ENCODE measurements around the gene SCNM1. TPM values are rescaled to one million over a fixed set of nuclear protein-coding genes. Genes with fewer than 3 reads are reported as not detected.
A peak's percentile ranks its signal among the peaks of the same experiment; 100 is the strongest.
"Not testable (repeated sequence)": the region's sequence is repeated elsewhere in the genome, so short reads cannot be mapped to it uniquely, and the experiment has no call there.

Gene SCNM1
- total RNA-seq, 2 donors from 2014 or later, result 87.1 to 103 TPM

GRCh38 chr1:151189637-151190445, 23.9 kb downstream of the SCNM1 start, which contains the start of gene VPS72:
Gene VPS72, minus strand, starts transcription at chr1:151190197. Its CDS starts 76 bp downstream, at chr1:151190121.
- Mint-ChIP-seq H3K9me3 (no peaks in the 10 kb centered on the region), H3K36me3 (ENCODE audit: insufficient read depth in 2 of 2) (peaks cover 3 to 13% of the 10 kb centered on the region in 2 donors), H3K4me3 (peak within 1 kb of the TSS; percentile 99), H3K4me1 (ENCODE audit: low read depth) (peaks cover 30% of the 10 kb centered on the region), H3K27ac (peak within 1 kb of the TSS; percentile 98), H3K27me3 (ENCODE audit: low read depth) (no peaks in the 10 kb centered on the region)
- DNase-seq (peak; percentile 86 to 92), ATAC-seq (replicated peaks in 1 of 2) (peak; percentile 99)

GRCh38 chr1:151192047-151192446, 26.1 kb downstream of the SCNM1 start:
- Mint-ChIP-seq H3K27me3 (ENCODE audit: low read depth) (no peaks in the 10 kb centered on the region), H3K36me3 (ENCODE audit: insufficient read depth in 2 of 2) (peaks cover 3 to 6% of the 10 kb centered on the region in 2 donors), H3K4me1 (ENCODE audit: low read depth) (peaks cover 36% of the 10 kb centered on the region), H3K4me3 (peak overlapping the region in 1 of 2 donors; percentile 18), H3K27ac (no peak overlapping the region), H3K9me3 (no peaks in the 10 kb centered on the region)
- ATAC-seq (replicated peaks in 1 of 2) (no peak), DNase-seq (no peak)

GRCh38 chr1:151193304-151193703, 27.4 kb downstream of the SCNM1 start:
- H3K36me3 Mint-ChIP-seq (ENCODE audit: insufficient read depth in 2 of 2), result peaks cover 5 to 8% of the 10 kb centered on the region in 2 donors
- no peak overlapping the region for H3K4me3 Mint-ChIP-seq
- H3K9me3 Mint-ChIP-seq, result no peaks in the 10 kb centered on the region
- no peaks in the 10 kb centered on the region for H3K27me3 Mint-ChIP-seq (ENCODE audit: low read depth)
- DNase-seq (no peak), ATAC-seq (replicated peaks in 1 of 2) (no peak)
- H3K27ac Mint-ChIP-seq, result no peak overlapping the region
- H3K4me1 Mint-ChIP-seq (ENCODE audit: low read depth), result peaks cover 37% of the 10 kb centered on the region

DNA sequence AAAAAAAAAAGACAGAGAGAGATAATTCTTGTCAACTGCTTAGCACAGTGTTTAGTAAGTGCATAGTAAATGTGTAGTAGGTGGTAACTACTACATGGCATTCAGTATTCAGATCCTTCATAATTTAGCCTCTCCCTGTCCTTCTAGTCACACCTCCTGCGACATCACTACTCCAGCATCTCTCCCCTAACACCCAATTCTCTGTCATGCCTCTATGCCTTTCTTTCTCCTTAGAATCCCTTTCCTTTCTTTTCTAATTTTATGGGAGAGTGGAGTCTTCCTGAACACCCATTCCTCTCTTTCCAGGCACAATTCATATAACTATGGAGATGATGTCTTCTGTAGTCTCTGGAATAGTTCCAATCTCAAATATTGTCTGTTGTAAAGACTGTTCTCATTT, 27.9 kb downstream of the SCNM1 start:
- Mint-ChIP-seq H3K36me3 (ENCODE audit: insufficient read depth in 2 of 2) (peaks cover 9 to 14% of the 10 kb centered on the region in 2 donors), H3K27ac (no peak overlapping the region), H3K27me3 (ENCODE audit: low read depth) (no peaks in the 10 kb centered on the region), H3K4me1 (ENCODE audit: low read depth) (peaks cover 35% of the 10 kb centered on the region), H3K4me3 (no peak overlapping the region), H3K9me3 (no peaks in the 10 kb centered on the region)
- ATAC-seq (replicated peaks in 1 of 2), result no peak
- no peak for DNase-seq

DNA sequence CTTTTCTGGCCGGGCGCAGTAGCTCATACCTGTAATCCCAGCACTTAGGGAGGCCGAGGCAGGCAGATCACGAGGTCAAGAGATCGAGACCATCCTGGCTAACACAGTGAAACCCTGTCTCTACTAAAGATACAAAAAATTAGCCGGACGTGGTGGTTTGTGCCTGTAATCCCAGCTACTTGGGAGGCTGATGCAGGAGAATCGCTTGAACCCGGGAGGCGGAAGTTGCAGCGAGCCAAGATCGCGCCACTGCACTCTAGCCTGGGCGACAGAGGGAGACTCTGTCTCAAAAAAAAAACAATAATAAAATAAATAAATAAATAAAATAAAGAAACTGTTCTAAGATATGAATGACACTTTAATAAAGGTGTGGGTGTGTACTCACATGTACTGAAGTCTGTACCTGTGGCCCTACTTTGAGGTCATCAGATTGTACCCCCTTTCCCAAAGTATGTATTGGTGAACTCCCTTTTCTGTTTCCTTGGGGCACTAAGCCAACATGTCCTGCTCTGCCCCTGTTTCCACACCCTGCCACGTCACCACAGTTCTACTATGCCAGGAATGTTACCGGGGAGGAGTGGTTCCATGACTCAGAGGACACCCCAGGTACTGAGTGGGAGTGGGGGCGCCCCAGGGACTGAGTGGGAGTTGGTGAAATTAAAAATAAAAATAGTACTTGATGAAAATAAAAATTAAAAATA, 29.1 kb downstream of the SCNM1 start:
- not testable (repeated sequence) for H3K27me3 Mint-ChIP-seq (ENCODE audit: low read depth); H3K9me3 Mint-ChIP-seq; H3K4me3 Mint-ChIP-seq; ATAC-seq (replicated peaks in 1 of 2); DNase-seq; H3K27ac Mint-ChIP-seq
- H3K4me1 Mint-ChIP-seq (ENCODE audit: low read depth), result peaks cover 40% of the 10 kb centered on the region
- H3K36me3 Mint-ChIP-seq (ENCODE audit: insufficient read depth in 2 of 2), result peaks cover 13 to 19% of the 10 kb centered on the region in 2 donors

- H3K36me3 Mint-ChIP-seq (ENCODE audit: insufficient read depth in 2 of 2), result peaks cover 15 to 21% of the 10 kb centered on the region in 2 donors
- H3K4me3 Mint-ChIP-seq, result peak overlapping the region; percentile 83 to 99
- peak overlapping the region; percentile 85 for H3K27ac Mint-ChIP-seq
- ATAC-seq (replicated peaks in 1 of 2) (peak; percentile 25 to 30), DNase-seq (peak; percentile 51 to 63)
- H3K27me3 Mint-ChIP-seq (ENCODE audit: low read depth), result no peaks in the 10 kb centered on the region
- no peaks in the 10 kb centered on the region for H3K9me3 Mint-ChIP-seq
- peaks cover 42% of the 10 kb centered on the region for H3K4me1 Mint-ChIP-seq (ENCODE audit: low read depth)
Measured at GRCh38 chr1:151196292-151196800, 30.4 kb downstream of the SCNM1 start.

DNA sequence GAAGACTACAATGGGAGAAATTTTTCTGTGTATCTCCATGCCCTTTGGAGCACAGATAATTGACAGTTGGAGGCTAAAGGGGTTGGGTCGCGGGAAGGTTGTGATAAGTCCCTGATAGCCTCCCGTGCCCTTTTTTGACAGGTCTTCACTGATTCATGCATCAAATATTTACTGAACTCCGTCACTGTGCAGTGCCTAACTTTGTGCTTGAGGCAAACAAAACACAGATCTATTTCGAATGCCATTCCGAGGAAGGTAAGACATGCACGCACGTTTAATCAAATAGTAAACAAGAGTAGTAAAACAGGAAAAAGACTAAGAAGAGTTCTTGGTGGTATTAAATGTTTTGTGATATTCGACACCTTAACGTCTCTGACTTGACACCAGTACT, 31.9 kb downstream of the SCNM1 start:
- Mint-ChIP-seq H3K36me3 (ENCODE audit: insufficient read depth in 2 of 2) (peaks cover 15 to 31% of the 10 kb centered on the region in 2 donors), H3K27me3 (ENCODE audit: low read depth) (no peaks in the 10 kb centered on the region)
- DNase-seq, result no peak

DNA sequence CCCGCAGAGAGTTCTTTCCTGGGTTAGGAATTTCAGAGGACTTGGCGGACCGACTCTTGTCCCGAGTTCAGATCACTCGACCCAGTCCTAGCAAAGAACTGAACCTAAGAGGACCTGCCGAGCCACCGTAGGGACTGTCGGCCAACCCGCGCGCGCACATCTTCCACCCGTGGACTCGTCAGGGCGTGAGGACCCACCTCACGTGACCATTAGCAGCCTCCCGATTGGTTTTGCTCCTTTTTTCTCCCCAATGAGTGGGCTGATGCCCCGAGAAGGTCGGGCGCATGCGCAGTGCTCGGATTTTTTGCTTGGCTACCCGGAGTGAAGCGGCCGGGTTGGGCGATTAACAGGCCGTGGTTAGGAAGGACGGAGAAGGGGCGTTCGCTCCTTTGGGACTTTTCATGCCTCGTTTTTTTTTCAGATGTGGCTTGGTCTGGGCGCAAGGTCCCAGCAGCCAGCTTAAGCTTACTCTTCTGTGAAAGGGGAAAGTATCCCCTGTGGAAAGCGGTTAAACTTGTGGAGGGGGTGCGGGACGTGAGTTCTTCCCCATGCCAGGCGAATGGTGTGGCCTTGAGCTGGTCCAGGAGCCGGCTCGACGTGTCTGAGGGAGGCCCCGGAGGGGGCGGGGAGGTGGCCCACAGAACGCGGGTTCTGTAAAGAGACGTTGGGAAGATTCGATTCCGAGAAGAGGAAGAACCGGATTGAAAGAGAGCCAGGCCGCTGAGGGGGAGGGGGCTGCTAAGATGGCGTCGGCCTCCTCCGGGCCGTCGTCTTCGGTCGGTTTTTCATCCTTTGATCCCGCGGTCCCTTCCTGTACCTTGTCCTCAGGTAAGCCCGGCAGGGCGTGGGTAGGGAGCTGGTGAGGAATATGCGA, 32.5 kb downstream of the SCNM1 start, which contains the start of gene PIP5K1A:
PIP5K1A (plus strand) TSS at position 299 of the 874 bp plus-strand sequence; CDS start at position 744, 445 bp downstream.
- Mint-ChIP-seq H3K27me3 (ENCODE audit: low read depth) (no peaks in the 10 kb centered on the region), H3K36me3 (ENCODE audit: insufficient read depth in 2 of 2) (peaks cover 15 to 31% of the 10 kb centered on the region in 2 donors), H3K9me3 (no peaks in the 10 kb centered on the region), H3K4me1 (ENCODE audit: low read depth) (peaks cover 55% of the 10 kb centered on the region), H3K27ac (peak within 1 kb of the TSS; percentile 99), H3K4me3 (peak within 1 kb of the TSS; percentile 99)
- DNase-seq (peak; percentile 99), ATAC-seq (replicated peaks in 1 of 2) (peak; percentile 94)

More for the DNA sequence above, 31.9 kb downstream of the SCNM1 start:
- Mint-ChIP-seq H3K4me1 (ENCODE audit: low read depth) (peaks cover 55% of the 10 kb centered on the region), H3K9me3 (no peaks in the 10 kb centered on the region), H3K27ac (peak overlapping the region; percentile 99), H3K4me3 (peak overlapping the region; percentile 99)
- no peak for ATAC-seq (replicated peaks in 1 of 2)

GRCh38 chr1:151199873-151200581, 34.1 kb downstream of the SCNM1 start:
- peak overlapping the region; percentile 99 for H3K27ac Mint-ChIP-seq
- H3K9me3 Mint-ChIP-seq, result no peaks in the 10 kb centered on the region
- no peaks in the 10 kb centered on the region for H3K27me3 Mint-ChIP-seq (ENCODE audit: low read depth)
- peaks cover 15 to 32% of the 10 kb centered on the region in 2 donors for H3K36me3 Mint-ChIP-seq (ENCODE audit: insufficient read depth in 2 of 2)
- DNase-seq (peak in 1 of 2 donors; percentile 23), ATAC-seq (replicated peaks in 1 of 2) (peak in 1 of 2 donors; percentile 30)
- H3K4me3 Mint-ChIP-seq, result peak overlapping the region; percentile 99
- peaks cover 65% of the 10 kb centered on the region for H3K4me1 Mint-ChIP-seq (ENCODE audit: low read depth)

GRCh38 chr1:151205381-151205965, 39.5 kb downstream of the SCNM1 start:
- not testable (repeated sequence) for H3K4me3 Mint-ChIP-seq; DNase-seq; ATAC-seq (replicated peaks in 1 of 2); H3K27ac Mint-ChIP-seq; H3K9me3 Mint-ChIP-seq; H3K27me3 Mint-ChIP-seq (ENCODE audit: low read depth)
- peaks cover 2 to 28% of the 10 kb centered on the region in 2 donors for H3K36me3 Mint-ChIP-seq (ENCODE audit: insufficient read depth in 2 of 2)
- peaks cover 52% of the 10 kb centered on the region for H3K4me1 Mint-ChIP-seq (ENCODE audit: low read depth)

DNA sequence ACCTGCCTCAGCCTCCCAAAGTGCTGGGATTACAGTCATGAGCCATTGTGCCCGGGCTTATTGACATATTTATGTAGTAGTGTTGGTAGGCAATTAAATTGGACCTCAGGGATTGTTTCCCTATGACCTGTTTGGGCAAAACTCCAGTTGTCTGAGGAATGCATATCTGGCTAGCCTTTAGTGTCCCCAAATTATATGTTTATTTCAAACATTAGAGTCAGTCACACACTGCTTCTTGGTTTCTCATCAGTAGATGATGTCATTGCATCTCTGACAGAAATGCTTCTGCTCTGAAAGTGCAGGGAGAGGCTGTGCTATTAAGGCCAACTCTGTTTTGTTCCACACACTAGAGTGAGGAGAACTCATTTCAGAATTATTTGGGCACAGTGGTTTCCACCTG, 44.9 kb downstream of the SCNM1 start:
- Mint-ChIP-seq H3K4me1 (ENCODE audit: low read depth) (peaks cover 51% of the 10 kb centered on the region), H3K27ac (peak overlapping the region; percentile 93), H3K9me3 (no peaks in the 10 kb centered on the region), H3K4me3 (peak overlapping the region; percentile 46 to 51), H3K27me3 (ENCODE audit: low read depth) (no peaks in the 10 kb centered on the region), H3K36me3 (ENCODE audit: insufficient read depth in 2 of 2) (peaks cover 4 to 36% of the 10 kb centered on the region in 2 donors)
- peak; percentile 32 to 49 for ATAC-seq (replicated peaks in 1 of 2)
- no peak for DNase-seq
